Brain pericyte (primary cell): ENCODE measurements around the gene PRM3.

Experiments
- DNase-seq: peaks from one replicate; pipeline ENCODE4 v3.0.0-alpha.2; 2012; ENCODE audit warnings: low read depth, low spot score

The PRM3 gene

DNA sequence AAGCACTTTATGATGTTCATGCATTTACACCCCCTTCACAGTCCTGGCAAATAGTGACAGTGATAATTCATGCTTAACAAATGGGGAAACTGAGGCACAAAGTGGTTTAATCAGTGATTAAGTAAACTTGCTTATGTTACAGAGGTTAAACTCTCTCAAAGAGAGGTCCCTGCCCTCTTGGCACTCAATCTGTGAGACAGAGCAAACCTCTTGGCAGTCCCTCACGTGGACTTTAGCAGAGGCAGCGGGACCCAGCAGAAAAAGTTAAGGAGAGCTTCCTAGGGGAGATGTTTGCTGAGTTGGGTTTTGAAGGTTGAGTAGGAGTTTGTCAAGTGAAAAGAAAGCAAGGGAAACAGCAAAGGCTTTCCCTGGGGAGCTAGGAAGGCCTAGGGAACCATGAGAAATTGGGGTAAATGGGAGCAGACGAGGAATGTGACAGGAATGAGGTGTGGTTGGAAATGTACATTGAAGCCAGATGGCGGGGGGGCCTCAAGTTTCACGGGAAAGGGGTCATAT is 28.1 kb downstream of the PRM3 start:
- DNase-seq = no peak

GRCh38 chr16:11242658-11243057 is 30.8 kb downstream of the PRM3 start:
- DNase-seq = no peak

- DNase-seq = no peak
Measured at GRCh38 chr16:11241480-11242204, 31.8 kb downstream of the PRM3 start.

DNA sequence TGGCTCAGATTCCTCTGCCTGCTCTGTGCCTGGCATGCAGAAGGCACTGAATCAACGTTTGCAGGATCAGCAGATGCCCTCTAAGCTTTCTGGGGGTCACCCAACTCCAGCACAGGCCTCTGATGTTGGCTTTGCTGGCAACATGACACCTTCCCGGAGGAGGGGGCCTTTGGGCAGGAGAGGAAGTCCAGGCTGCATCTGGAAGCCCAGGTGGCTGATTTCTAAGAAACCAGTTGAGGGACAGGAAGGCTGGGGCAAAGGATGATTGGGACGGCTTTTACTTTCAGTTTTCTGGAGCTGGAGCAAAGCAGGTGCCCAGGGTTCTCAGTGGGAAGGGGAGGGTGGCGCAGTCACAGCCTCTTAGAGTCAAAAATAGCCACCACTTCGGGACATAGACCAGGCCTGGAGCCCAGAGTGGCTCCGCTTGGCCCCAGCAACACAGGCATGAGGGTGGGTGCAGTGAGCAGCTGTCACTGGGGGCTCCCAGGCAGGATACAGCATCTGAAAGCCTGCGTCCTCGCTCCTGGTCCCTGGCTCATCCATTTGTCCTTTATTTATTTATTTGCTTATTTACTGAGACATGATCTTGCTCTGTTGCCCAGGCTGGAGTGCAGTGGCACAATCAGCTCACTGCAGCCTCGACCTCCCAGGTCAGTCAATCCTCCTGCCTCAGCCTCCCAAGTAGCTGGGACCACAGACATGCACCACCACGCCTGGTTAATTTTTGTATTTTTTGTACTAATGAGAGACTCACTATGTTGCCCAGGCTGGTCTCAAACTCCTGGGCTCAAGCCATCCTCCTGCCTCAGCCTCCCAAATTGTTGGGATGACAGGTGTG is 32.6 kb downstream of the PRM3 start:
- DNase-seq = no peak

DNA sequence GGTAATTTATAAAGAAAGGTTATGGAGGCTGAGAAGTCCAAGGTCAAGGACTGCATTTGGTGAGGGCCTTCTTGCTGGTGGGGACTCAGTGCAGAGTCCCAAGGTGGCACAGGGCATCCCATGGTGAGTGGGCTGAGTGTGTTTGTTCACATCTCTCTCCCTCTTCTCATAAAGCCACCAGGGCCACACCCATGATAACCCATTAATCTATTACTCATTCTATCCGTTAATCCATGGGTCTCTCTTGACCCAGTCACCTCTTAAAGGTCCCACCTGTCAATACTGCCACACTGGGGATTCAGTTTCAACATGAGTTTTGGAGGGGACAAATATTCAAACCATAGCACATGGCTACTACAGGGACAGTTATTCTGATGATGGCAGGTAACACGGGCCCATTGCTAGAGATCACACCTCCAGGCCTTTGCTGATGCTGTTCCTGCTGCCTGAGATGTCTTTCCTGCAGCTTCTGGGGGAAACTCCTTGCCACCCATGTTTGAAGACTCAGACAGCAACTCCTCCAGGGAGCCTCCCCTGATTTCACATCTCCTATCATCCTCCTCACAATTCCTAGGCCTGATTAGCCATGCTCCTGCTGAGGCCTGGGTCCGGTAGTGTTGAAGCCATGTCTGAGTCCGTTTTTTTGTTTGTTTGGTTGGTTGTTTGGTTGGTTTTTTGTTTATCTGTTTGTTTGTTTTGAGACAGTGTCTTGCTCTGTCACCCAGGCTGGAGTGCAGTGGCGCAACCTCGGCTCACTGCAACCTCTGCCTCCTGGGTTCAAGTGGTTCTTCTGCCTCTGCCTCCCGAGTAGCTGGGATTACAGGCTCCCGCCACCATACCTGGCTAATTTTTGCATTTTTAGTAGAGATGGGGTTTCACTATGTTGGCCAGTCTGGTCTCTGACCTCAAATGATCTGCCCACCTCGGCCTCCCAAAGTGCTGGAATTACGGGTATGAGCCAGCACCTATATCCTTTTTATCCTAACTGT is 33.5 kb downstream of the PRM3 start:
- no peak for DNase-seq

GRCh38 chr16:11238272-11239202 is 34.9 kb downstream of the PRM3 start:
- no peak for DNase-seq

- DNase-seq = no peak
Measured at GRCh38 chr16:11236461-11237254, 36.8 kb downstream of the PRM3 start.

DNA sequence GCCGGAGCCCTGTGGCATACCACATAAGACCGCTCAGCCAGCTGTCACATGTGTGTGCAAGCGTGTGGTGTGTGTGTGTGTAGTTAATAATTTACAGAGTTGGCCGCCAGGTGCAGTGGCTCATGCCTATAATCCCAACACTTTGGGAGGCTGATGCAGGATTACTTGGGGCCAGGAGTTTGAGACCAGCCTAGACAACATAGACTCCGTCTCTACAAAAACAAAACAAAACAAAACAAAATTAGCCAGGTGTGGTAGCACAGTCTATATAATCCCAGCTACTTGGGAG is 37.8 kb downstream of the PRM3 start:
- DNase-seq = no peak

DNA sequence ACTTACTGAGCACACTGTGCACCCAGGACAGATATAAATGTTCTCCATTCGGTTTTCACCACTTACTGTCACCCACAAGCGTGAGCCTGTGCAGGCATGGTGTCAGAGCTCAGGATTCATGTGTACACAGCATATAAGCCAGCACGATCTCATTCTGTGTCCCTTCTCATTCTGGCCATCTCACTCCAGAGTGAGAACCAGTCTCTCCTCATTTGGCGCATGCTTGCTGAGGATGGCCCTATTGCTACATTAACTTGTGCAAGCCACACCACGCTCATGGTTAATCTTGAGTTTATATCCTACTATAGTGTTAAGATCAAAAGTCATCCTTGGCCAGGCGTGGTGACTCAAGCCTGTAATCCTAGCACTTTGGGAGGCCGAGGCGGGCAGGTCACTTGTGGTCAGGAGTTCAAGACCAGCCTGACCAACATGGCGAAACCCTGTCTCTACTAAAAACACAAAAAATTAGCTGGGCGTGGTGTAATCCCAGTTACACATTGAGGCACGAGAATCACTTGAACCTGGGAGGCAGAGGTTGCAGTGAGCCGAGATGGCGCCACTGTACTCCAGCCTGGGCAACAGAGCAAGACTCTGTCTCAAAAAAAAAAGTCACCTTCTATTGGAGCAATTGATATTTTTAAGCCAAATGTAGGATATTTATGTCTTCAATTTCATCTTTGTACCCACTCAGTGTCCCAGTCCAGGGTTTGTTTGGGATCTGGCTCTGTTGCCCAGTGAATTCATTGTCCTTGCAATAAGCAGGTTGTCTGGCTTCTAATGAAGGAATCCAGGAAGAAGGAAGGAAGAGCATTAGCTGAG is 38.3 kb downstream of the PRM3 start:
- no peak for DNase-seq

- no peak for DNase-seq
Measured at GRCh38 chr16:11233727-11234376, 39.6 kb downstream of the PRM3 start.

- DNase-seq = no peak
Measured at GRCh38 chr16:11232852-11233726, 40.3 kb downstream of the PRM3 start.

- no peak for DNase-seq
Measured at GRCh38 chr16:11232302-11232851, 41.1 kb downstream of the PRM3 start.

DNA sequence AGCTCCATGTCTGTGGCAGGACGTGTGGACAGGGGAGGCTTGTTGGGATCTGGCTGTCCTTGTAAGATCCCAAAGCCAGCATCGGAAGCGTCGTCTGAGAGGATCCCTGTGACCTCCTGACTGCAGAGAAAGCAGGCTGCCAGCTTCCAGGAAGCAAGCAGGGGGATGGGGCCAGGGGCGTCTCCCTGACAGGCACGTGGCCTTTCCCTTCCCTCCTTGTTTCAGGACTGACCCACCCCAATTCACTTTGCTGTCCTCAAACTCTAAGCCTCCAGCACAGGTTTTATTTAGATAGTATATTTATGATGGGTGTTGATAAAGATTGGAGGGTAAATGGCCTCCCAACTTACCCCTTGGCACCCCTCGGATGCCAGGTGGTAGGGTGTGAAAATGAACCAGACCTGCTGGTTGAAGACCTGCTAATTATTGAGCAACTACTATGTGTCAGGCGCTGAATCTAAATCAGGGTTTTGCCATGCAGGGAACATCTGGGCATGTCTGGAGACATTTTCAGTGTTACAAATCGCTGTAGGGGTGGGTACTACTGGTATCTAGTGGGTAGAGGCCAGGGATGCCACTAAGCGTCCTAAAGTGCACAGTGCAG is 42.0 kb downstream of the PRM3 start:
- DNase-seq = no peak

GRCh38 chr16:11229906-11230305 is 43.5 kb downstream of the PRM3 start:
- no peak for DNase-seq

DNA sequence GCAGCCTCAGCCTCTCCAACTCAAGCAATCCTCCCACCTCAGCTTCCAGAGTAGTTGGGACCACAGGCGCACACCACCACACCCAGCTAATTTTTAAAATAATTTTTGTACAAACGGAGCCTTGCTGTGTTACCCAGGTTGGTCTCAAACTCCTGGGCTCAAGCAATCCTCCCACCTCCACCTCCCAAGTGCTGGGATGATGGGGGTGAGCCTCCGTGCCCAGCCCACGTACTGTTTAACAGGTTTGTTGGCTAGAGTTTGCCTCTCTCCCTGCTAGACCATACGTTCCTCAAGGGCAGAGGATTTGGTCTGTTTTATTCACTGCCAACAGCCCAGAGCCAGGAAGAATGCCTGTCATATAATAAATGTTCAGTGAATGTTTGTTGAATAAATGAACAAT is 44.0 kb downstream of the PRM3 start:
- DNase-seq = no peak

DNA sequence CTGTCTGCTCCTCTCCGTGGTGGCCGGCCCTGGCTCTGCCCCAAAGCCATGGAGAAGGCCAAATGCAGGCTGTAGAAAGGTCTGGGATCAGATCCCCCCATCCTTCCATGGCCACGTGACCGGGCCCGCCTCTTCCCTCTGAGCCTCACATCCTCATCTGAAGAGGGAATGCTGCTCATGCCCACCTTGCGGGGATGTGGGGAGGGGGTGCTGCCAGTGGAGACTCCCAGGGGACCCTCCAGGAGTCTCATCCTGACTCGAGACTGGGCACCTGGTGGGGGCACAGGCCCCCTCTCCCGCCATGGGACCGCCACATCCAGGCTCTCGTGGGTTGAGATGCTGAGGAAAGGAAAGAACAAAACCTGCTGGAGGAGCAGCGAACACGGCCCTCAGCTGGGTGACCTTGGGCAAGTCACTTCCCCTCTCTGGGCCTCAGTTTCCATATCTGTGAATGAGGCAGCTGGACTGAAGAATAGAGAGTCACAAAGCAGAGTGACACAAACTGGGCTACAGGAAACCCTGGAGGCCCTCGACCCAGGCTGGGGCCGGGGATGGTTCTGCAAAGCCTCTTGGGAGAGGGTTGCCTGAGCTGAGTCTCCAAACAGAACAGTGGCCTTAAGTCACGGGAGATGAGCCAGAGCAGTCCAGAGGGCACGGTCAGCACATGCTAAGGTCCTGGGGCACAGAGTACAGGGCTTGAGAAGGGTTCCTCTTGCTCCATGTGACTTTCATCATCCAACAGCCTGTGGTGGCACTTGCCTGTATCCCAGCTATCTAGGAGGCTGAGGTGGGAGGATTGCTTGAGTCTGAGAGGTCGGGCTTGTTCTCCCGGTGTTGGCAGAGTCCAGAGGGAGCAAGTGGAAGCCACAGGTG is 47.5 kb downstream of the PRM3 start:
- no peak for DNase-seq
